22Rv1 (cell line): ENCODE measurements around the gene TCERG1.

Experiments used
- CTCF ChIP-seq: fragments of 450-650 bp; IDR thresholded peaks from 2 replicates; pipeline ENCODE4 v1.5.1; 2017; ENCODE audit warnings: mild to moderate bottlenecking
- ZFX ChIP-seq: fragments of 450-650 bp; IDR thresholded peaks from 2 replicates; pipeline ENCODE4 v1.6.1; 2017; ENCODE audit warnings: antibody characterized with exemption, borderline replicate concordance

GRCh38 chr5:146466521-146467349, 19.6 kb downstream of the TCERG1 start:
- TF ChIP-seq CTCF (peak; percentile 74), ZFX (no peak)
